GM18870 (cell line): ENCODE data around the gene ID2.

Experiments
- ATAC-seq: cut with Tn5 transposase; IDR thresholded peaks from one replicate; pipeline ENCODE4 v1.9.1; 2021; ENCODE audit warnings: moderate library complexity; ENCODE audit not compliant: unreplicated experiment

ID2 gene, protein sequence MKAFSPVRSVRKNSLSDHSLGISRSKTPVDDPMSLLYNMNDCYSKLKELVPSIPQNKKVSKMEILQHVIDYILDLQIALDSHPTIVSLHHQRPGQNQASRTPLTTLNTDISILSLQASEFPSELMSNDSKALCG

GRCh38 chr2:8681786-8682692 is at the start of gene ID2:
Gene ID2 (plus strand): TSS chr2:8682056. CDS start chr2:8682166, 110 bp downstream.
- ATAC-seq: peak; percentile 49

DNA sequence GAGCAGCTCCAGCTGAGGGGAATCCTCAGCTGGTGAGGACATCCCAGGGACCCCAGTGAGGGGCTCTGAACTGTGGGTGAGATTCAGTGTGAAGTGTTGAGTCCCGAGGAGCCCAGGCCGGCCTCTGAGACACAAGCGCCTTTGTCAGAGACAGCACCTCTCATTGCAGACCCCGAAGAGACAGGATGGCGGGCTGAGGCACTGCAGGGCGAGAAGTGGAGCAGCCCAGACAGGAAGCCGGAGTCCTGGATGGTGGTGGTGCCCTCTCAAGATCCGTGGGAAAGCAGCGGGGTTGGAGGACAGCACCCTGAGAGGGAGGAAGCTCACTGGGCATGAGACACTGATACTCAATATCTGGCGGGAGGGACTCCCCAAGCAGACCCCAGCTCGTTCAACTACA is 49.1 kb upstream of the ID2 start:
- ATAC-seq: no peak

DNA sequence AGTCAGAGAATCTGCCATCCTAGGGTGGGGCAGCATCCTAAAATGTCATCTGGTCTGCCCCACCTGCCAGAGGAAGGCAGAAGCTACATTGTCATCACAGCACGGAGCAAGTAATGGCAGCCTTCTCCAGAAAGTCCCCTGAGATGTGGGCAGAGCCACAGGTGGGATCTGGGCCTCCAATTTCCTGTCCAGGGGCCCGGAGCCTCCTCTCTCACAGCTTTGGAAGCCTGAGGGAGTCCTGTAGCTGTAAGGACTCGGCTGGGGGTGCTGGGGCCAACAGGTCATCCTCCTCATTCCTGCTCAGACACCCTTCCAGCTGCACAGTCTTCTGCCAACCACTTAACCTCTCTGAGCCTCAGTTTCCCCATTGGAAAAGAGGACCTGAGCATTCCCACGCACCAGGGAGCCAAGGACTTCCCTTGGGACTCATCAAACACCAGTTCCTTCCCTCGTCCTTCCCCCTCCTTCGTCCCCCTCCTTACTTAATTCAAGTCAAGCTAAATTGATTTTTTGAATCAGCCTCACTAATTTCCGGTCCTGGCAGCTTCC is 48.6 kb upstream of the ID2 start:
- ATAC-seq: no peak

DNA sequence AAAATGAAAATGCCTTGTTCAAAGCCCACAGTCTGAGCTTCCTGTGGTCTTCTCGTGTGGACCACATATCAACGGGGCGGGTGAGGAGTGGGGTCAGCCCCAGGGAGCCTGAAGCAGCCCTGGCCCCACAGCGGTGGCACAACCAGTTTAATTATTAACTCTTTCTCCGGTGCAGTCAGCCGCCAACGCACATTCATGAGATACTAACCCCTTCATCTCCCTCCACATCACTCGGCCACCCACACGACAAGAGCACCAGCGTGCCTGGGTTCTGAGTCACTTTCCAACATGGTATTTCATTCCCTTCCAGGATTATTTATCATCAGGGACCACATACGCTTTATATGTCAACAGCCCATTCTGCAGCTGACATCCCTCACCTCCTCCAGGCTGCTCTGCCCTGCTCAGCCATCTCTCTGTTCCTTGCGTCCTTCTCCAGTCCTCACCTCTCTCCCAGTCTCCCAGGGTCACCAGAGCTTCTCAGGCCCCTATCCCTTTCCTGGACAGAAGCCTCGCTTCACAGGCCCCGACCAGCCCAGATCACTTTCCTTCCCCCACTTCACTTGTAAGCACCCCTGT is 48.0 kb upstream of the ID2 start:
- ATAC-seq: no peak

- ATAC-seq: no peak
Measured at GRCh38 chr2:8634466-8635172, 47.2 kb upstream of the ID2 start.

- ATAC-seq: no peak
Measured at GRCh38 chr2:8636041-8636491, 45.8 kb upstream of the ID2 start.

GRCh38 chr2:8636721-8637636 is 44.9 kb upstream of the ID2 start:
- ATAC-seq: no peak

DNA sequence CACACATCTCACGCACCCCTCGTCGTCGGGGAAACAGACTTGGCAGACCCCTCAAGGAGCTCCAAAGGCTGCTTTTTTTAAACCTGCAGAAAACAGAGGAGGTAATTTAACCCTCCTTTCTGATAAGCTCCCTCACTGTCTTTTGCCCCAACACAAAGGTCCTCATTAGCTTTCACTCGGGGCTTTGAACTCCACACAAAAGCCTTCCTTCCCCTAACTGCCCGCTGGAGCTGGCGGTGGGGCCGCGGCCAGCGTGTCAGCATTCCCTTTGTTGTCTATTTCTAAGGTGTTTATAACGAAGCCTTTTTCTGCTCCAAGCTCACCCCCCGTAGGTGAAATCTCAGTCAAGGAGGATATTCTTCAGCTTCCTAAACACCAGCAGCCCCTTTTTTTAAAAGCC is 43.5 kb upstream of the ID2 start:
- ATAC-seq: no peak

- ATAC-seq: no peak
Measured at GRCh38 chr2:8639122-8639635, 42.7 kb upstream of the ID2 start.

- ATAC-seq: no peak
Measured at GRCh38 chr2:8640498-8640897, 41.4 kb upstream of the ID2 start.

DNA sequence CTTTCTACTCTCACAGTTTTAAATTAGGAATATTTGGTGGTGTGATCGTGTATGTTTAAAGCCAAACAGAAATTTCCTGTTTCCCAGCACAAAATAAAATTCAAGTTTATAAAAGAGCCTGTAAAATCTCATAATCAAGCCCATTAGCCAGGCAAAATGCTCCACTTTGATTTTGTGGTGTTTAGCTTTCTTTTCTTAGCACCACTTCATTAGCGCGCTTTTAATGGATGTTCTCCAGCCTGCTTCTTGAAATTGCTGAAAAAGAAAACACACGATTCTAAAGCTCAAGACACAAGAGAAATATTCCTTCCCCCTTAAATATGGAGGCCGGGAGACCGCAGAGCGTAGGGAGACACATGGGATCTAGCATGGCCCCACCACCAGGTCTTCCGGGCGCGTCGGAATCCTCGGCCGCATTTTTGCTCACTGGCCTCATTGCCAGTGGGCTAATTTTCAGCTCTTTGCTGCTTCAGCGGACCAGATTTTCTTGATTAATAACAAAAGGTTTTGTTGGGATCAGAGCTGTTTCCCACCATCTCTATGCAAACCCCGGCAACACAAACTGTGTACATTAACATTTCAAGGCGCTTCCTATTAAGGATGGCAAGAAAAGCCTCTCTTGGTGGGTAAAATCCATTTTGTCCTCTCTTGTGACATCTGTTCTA is 40.4 kb upstream of the ID2 start:
- no peak for ATAC-seq

- ATAC-seq: no peak
Measured at GRCh38 chr2:8642366-8643068, 39.3 kb upstream of the ID2 start.

GRCh38 chr2:8643250-8643995 is 38.4 kb upstream of the ID2 start:
- ATAC-seq: no peak

GRCh38 chr2:8643996-8644356 is 37.9 kb upstream of the ID2 start:
- ATAC-seq: no peak

DNA sequence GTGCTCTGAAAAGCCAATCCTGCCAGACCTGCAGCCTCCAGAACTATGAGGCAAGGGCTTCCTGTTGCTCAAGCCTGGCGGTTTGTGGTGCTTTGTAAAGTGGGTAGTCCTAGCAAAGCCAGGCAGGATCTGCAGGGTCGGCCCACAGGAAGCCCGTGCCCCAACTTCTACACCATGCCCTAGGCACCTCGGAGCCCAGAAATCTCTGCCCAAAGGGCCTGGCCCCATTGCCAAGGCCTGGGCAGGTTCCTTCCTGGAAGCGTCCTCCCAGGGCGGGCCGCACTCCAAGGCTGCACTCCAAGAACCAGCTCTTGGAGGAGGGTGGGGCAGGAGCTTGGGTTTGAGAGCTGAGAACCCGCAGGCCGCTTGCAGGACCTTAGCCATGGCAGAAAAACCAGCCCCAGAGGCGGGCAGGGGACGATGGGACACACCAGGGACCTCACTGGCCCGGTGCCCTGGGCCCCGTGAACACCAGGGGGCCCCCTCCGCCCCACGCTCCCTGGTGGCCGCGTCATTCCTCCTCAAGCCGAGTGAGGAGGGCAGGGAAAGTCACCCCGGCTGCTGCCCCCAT is 37.2 kb upstream of the ID2 start:
- ATAC-seq: no peak

DNA sequence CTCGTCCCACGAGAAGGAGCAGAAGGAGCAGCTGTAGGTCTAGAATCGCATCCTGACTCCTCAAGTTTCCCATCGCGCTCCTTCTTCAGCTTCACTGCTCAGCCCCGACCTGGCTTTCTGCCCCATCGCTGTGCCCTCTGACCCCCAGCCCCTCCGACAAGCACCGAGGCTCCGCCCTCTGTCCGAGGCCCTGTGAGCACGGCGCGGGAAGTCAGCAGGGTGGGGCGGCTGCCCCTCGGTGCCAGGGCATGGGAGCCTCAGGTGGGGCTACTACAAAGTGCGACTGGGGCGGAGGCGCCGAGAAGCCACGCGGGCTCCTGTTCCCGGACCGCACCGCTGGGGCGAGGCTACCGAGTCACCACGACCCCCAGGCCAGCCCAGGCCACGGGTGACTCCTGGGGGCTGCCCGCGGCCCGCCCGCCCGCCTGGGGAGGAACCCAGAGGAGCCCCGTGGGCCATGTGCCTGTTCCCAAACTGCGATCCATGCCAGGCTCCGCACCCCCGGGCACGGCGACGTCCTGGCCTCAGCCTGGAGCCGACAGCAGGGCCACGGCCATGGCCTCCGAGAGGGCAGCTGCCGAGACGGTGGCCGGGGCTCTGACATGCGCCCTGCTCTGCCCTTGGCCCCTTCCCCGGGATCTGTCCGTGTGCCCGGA is 36.6 kb upstream of the ID2 start:
- no peak for ATAC-seq

GRCh38 chr2:8646731-8647461 is 35.0 kb upstream of the ID2 start:
- no peak for ATAC-seq
